Neuronal stem cell (in vitro differentiated cells): ENCODE results near the gene ATP1B2.
"Not testable (repeated sequence)": the region's sequence is repeated elsewhere in the genome, so short reads cannot be mapped to it uniquely, and the experiment has no call there.

Experiments used
- DNase-seq: peaks from one replicate; pipeline ENCODE4 v3.0.0-alpha.2; 2013; ENCODE audit warnings: low spot score
- H2AFZ ChIP-seq: one replicate; pipeline ENCODE4 v1.6.1; 2013; ENCODE audit warnings: mild to moderate bottlenecking, low read length, inconsistent platforms
- H2AK5ac ChIP-seq: 2 replicates; pipeline ENCODE4 v1.6.1; 2013; ENCODE audit warnings: low read depth, mild to moderate bottlenecking, inconsistent platforms, low read length, moderate library complexity, mixed read lengths
- H2BK120ac ChIP-seq: 2 replicates; pipeline ENCODE4 v1.6.1; 2013; ENCODE audit warnings: low read depth, mild to moderate bottlenecking, inconsistent platforms, low read length, moderate library complexity, mixed read lengths
- H2BK12ac ChIP-seq: one replicate; pipeline ENCODE4 v1.6.1; 2013; ENCODE audit warnings: low read length, inconsistent platforms
- H2BK15ac ChIP-seq: 2 replicates; pipeline ENCODE4 v1.6.1; 2013; ENCODE audit warnings: mild to moderate bottlenecking, low read length, inconsistent platforms, mixed read lengths
- H2BK5ac ChIP-seq: one replicate; pipeline ENCODE4 v1.6.1; 2013; ENCODE audit warnings: inconsistent platforms, mild to moderate bottlenecking, low read length, moderate library complexity
- H3K14ac ChIP-seq: one replicate; pipeline ENCODE4 v1.6.1; 2013; ENCODE audit warnings: low read length, inconsistent platforms
- H3K18ac ChIP-seq: 2 replicates; pipeline ENCODE4 v1.6.1; 2013; ENCODE audit warnings: low read length, inconsistent platforms
- H3K23ac ChIP-seq: 2 replicates; pipeline ENCODE4 v1.6.1; 2013; ENCODE audit warnings: low read depth, mild to moderate bottlenecking, mixed read lengths, low read length, inconsistent platforms; ENCODE audit not compliant: poor library complexity
- H3K27ac ChIP-seq: replicated peaks from 3 replicates; pipeline ENCODE4 v1.5.1; 2013; ENCODE audit warnings: low read length, inconsistent platforms
- H3K27me3 ChIP-seq, 3 experiments: 2 replicates each; pipeline ENCODE4 v1.6.1; 2013; ENCODE audit warnings: low read length in 3 of 3, mild to moderate bottlenecking in 2 of 3, inconsistent platforms in 1 of 3, low read depth in 1 of 3, mixed read lengths in 1 of 3, moderate library complexity in 1 of 3; ENCODE audit not compliant: control insufficient read depth in 3 of 3, insufficient read depth in 3 of 3
- H3K36me3 ChIP-seq, 2 donors: replicated peaks in 1 of 2; 2 replicates each; pipeline ENCODE4 v1.6.1; 2013; ENCODE audit warnings: low read length in 2 of 2; ENCODE audit not compliant: control insufficient read depth in 2 of 2, insufficient read depth in 2 of 2
- H3K4ac ChIP-seq: 2 replicates; pipeline ENCODE4 v1.6.1; 2013; ENCODE audit warnings: inconsistent platforms, mild to moderate bottlenecking, low read length, moderate library complexity
- H3K4me1 ChIP-seq, 2 donors: 1 replicate in 1 of 2; 2 replicates in 1 of 2; pipeline ENCODE4 v1.6.1; 2013; ENCODE audit warnings: low read length in 2 of 2, low read depth in 1 of 2; ENCODE audit not compliant: control insufficient read depth in 2 of 2, insufficient read depth in 1 of 2
- H3K4me2 ChIP-seq: one replicate; pipeline ENCODE4 v1.6.1; 2013; ENCODE audit warnings: mild to moderate bottlenecking, low read length, inconsistent platforms; ENCODE audit not compliant: insufficient read depth, poor library complexity, severe bottlenecking
- H3K4me3 ChIP-seq, 2 donors: 2 replicates each; pipeline ENCODE4 v1.5.1; 2013; ENCODE audit warnings: low read length in 2 of 2, mild to moderate bottlenecking in 2 of 2, inconsistent platforms in 1 of 2, moderate library complexity in 1 of 2
- H3K79me1 ChIP-seq: one replicate; pipeline ENCODE4 v1.6.1; 2013; ENCODE audit warnings: low read depth, mild to moderate bottlenecking, inconsistent platforms, low read length, moderate library complexity
- H3K9ac ChIP-seq: one replicate; pipeline ENCODE4 v1.6.1; 2013; ENCODE audit warnings: mild to moderate bottlenecking, low read depth, low read length, inconsistent platforms; ENCODE audit not compliant: poor library complexity
- H3K9me3 ChIP-seq, 2 donors: replicated peaks in 1 of 2; 2 replicates each; pipeline versions ENCODE3 to v1.6.1; 2013; ENCODE audit warnings: low read length in 2 of 2, mild to moderate bottlenecking in 2 of 2, inconsistent platforms in 1 of 2, low read depth in 1 of 2, mixed read lengths in 1 of 2, moderate library complexity in 1 of 2; ENCODE audit not compliant: control insufficient read depth in 2 of 2, insufficient read depth in 1 of 2
- H4K8ac ChIP-seq: one replicate; pipeline ENCODE4 v1.6.1; 2013; ENCODE audit warnings: low read depth, mild to moderate bottlenecking, inconsistent platforms, low read length, moderate library complexity
- H4K91ac ChIP-seq: one replicate; pipeline ENCODE4 v1.6.1; 2013; ENCODE audit warnings: low read length, low read depth, mild to moderate bottlenecking, inconsistent platforms; ENCODE audit not compliant: poor library complexity
- WGBS, 2 donors: extraction: QIAGEN DNeasy Blood & Tissue Kit; methylation state at CpG; one replicate each; pipeline ENCODE4 v1.1.7; 2013; ENCODE audit warnings: missing lambda C conversion rate in 2 of 2, mixed read lengths in 1 of 2; ENCODE audit not compliant: insufficient read length in 2 of 2, insufficient replicate concordance in 1 of 2; ENCODE audit errors: extremely low coverage in 2 of 2; 5-methylcytosine and 5-hydroxymethylcytosine counted together

The ATP1B2 gene

GRCh38 chr17:7636163-7636562, 14.6 kb upstream of the ATP1B2 start:
- Histone ChIP-seq H2AFZ (peak overlapping the region; percentile 77), H3K4me3 (no peak overlapping the region), H2BK120ac (no peak overlapping the region), H2AK5ac (peak overlapping the region; percentile 6), H3K23ac (peak overlapping the region; percentile 34), H2BK12ac (no peak overlapping the region), H2BK5ac (no peak overlapping the region), H4K8ac (peak overlapping the region; percentile 65), H3K9ac (no peak overlapping the region), H3K4me2 (no peak overlapping the region), H3K9me3 (no peaks in the 10 kb centered on the region), H3K18ac (peak overlapping the region; percentile 80), H3K27me3 (no peaks in the 10 kb centered on the region), H3K4ac (no peak overlapping the region), H3K4me1 (peaks cover 6 to 14% of the 10 kb centered on the region in 2 donors), H3K14ac (no peak overlapping the region), H3K36me3 (no peaks in the 10 kb centered on the region), H3K27ac (no peak overlapping the region), H2BK15ac (peak overlapping the region; percentile 83), H3K79me1 (no peaks in the 10 kb centered on the region), H4K91ac (no peak overlapping the region)
- DNase-seq = no peak
- no CpG with 5 or more reads among the region's 5 CpGs for WGBS, 2 donors

- Histone ChIP-seq H4K8ac (no peak overlapping the region), H3K27ac (no peak overlapping the region), H3K4me1 (peaks cover 4 to 7% of the 10 kb centered on the region in 2 donors), H2BK15ac (no peak overlapping the region), H3K4me3 (no peak overlapping the region), H3K4ac (no peak overlapping the region), H3K9me3 (no peaks in the 10 kb centered on the region), H3K79me1 (no peaks in the 10 kb centered on the region), H3K14ac (no peak overlapping the region), H2BK5ac (no peak overlapping the region), H3K27me3 (no peaks in the 10 kb centered on the region), H3K23ac (no peak overlapping the region), H2BK12ac (no peak overlapping the region), H3K36me3 (no peaks in the 10 kb centered on the region), H2BK120ac (no peak overlapping the region), H2AFZ (no peak overlapping the region), H3K9ac (no peak overlapping the region), H3K18ac (no peak overlapping the region), H3K4me2 (no peak overlapping the region), H4K91ac (no peak overlapping the region), H2AK5ac (no peak overlapping the region)
- WGBS, 2 donors = no CpG with 5 or more reads among the region's 26 CpGs
- DNase-seq = no peak
These were observed 9.9 kb upstream of the ATP1B2 start for GRCh38 chr17:7640783-7641182.

DNA sequence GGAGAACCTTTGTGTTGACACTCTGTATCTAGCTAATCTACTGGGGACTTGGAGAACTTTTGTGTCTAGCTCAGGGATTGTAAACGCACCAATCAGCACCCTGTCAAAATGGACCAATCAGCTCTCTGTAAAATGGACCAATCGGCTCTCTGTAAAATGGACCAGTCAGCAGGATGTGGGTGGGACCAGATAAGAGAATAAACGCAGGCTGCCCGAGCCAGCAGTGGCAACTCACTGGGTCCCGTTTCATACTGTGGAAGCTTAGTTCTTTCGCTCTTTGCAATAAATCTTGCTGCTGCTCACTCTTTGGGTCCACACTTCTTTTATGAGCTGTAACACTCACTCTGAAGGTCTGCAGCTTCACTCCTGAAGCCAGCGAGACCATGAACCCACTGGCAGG, 9.1 kb upstream of the ATP1B2 start:
- H2AFZ ChIP-seq, H3K4me1 ChIP-seq, H4K8ac ChIP-seq, H2BK12ac ChIP-seq, H2AK5ac ChIP-seq, H3K36me3 ChIP-seq, H3K4me2 ChIP-seq, H2BK5ac ChIP-seq, H3K23ac ChIP-seq, H3K4me3 ChIP-seq, H3K79me1 ChIP-seq, H3K18ac ChIP-seq, H3K27ac ChIP-seq, H2BK15ac ChIP-seq, H3K14ac ChIP-seq, H4K91ac ChIP-seq, DNase-seq, H3K9ac ChIP-seq, H3K27me3 ChIP-seq, H3K9me3 ChIP-seq, H3K4ac ChIP-seq, H2BK120ac ChIP-seq: not testable (repeated sequence)
- WGBS, 2 donors = no CpG with 5 or more reads among the region's 7 CpGs

DNA sequence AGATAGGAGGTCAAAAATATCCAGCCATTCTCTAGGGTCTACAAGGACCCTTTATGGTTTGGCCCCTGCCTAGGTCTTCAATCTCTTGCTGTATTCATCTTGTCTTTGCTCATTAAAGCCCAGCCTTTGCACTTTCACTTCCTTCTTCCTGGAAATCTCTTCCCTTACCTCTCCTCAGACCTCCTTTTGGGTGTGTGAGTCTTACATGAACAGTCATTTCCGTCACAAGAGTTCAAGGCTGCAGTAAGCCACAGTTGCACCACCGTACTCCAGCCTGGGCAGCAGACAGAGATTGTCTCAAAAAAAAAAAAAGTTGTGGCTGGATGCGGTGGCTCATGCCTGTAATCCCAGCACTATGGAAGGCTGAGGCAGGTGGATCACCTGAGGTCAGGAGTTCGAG, 6.0 kb upstream of the ATP1B2 start:
- H2AK5ac ChIP-seq = no peak overlapping the region
- H3K4me1 ChIP-seq = no peaks in the 10 kb centered on the region
- no peak overlapping the region for H3K23ac ChIP-seq
- no peak overlapping the region for H2BK12ac ChIP-seq
- H3K9me3 ChIP-seq = no peaks in the 10 kb centered on the region
- H3K4me3 ChIP-seq = no peak overlapping the region
- H3K79me1 ChIP-seq = no peaks in the 10 kb centered on the region
- no peak overlapping the region for H3K18ac ChIP-seq
- no peak overlapping the region for H2BK5ac ChIP-seq
- no peak overlapping the region for H3K4ac ChIP-seq
- H3K14ac ChIP-seq = no peak overlapping the region
- H4K91ac ChIP-seq = no peak overlapping the region
- no CpG with 5 or more reads among the region's 4 CpGs for WGBS, 2 donors
- no peak overlapping the region for H3K4me2 ChIP-seq
- no peak overlapping the region for H4K8ac ChIP-seq
- DNase-seq = no peak
- H3K36me3 ChIP-seq = no peaks in the 10 kb centered on the region
- no peak overlapping the region for H2BK120ac ChIP-seq
- no peak overlapping the region for H3K9ac ChIP-seq
- no peak overlapping the region for H2BK15ac ChIP-seq
- H2AFZ ChIP-seq = no peak overlapping the region
- H3K27ac ChIP-seq = no peak overlapping the region
- H3K27me3 ChIP-seq = no peaks in the 10 kb centered on the region
